Activated CD4-positive, CD25-positive, alpha-beta regulatory T cell treated with anti-CD3 and anti-CD28 coated beads, Interleukin-2, amount 50 U/mL, for 72 hours (primary cell): Measurements from ENCODE around the gene HTR3A.

Experiments used
- DNase-seq: peaks from one replicate; pipeline ENCODE4 v3.0.0; 2021

Gene HTR3A

GRCh38 chr11:114025329-114025907 is 50.5 kb downstream of the HTR3A start:
- no peak for DNase-seq

DNA sequence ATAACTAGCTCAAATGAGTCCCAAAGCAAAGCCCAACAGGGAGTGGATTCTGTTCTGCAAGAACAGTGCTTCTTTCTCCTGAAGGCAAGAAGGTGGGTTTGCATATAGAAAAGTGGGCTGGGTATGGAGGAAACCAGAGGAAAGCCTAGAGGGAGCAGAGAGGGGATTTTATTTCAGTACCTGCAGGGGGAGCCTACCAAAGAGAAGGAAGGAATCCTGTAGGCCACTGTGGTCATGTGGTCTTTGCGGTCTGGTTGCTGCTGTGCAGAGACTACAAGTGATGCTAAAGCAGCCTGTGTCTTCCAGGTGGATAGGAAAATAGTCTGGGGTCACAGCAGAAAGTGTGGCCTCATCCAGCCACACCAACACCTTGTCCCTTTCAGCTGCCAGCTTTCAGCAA is 51.4 kb downstream of the HTR3A start:
- DNase-seq: no peak

- DNase-seq: no peak
Measured at GRCh38 chr11:114027391-114027790, 52.5 kb downstream of the HTR3A start.

DNA sequence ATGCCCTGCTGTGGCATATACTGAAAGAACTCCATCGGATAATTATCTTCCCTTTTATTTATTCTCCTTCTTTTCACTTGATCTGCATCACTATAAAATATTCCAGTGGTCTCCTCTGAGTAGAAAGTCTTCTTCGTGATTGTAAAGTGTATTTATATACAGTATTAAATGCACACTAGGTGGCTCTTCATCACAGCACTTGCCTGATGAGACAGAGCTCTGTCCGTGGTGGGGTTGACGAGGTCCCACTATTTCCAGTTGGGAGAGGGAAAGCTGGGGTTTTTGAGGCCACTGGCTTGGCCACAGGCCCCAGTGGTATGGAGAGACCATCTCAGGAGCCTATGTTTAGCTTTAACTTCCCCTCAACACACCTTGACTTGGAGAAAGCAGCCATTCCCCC is 53.0 kb downstream of the HTR3A start:
- no peak for DNase-seq

GRCh38 chr11:114031246-114031966 is 56.5 kb downstream of the HTR3A start:
- DNase-seq: no peak

- DNase-seq: no peak
Measured at GRCh38 chr11:114031967-114032320, 57.0 kb downstream of the HTR3A start.

- DNase-seq: no peak
Measured at GRCh38 chr11:114033066-114033465, 58.2 kb downstream of the HTR3A start.

DNA sequence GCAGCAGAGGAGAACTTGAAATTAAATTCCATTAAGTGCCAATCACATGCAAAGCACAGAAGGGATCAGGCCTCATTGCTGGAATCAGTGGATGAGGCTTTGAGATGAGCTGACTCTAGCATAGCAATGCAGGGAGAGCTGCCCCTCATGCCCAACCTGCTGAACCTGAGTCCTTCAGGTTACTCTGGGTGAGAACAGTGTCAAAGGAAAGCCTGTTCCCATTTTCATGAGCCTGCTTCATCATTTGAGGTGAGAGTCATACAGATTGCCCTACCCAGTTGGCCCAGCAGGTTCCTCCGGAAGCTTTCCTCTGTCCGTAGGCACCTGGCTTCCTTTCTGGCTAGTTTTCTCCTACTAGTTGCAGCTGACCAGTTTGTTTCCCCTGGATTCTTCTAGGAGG is 58.7 kb downstream of the HTR3A start:
- DNase-seq: no peak

DNA sequence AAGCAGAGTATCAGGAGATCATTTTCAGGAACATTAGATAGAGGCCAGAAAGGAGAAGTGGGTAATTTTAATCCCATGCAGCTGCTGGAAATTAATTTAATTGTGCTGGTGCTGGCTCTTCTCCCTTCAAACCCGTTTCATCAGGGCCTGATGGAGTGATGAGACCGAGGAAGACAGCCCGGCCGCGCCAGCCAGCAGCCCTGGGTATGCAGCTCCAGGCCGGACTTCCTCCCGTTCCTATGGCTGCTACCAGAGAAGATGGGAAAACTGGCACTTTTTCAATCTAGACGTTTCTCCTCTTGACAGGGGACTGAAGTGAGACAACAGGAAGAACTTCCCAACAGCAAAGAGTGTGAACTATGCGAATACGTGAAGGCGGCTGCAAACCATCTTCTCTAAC is 60.0 kb downstream of the HTR3A start:
- no peak for DNase-seq

- peak; percentile 58 for DNase-seq
Measured at GRCh38 chr11:114036147-114036811, 61.4 kb downstream of the HTR3A start.

- DNase-seq: no peak
Measured at GRCh38 chr11:114036958-114037357, 62.0 kb downstream of the HTR3A start.

GRCh38 chr11:114039551-114039950 is 64.6 kb downstream of the HTR3A start:
- no peak for DNase-seq
